ENCODE results near the gene NRARP.
A peak's percentile ranks its signal among the peaks of the same experiment; 100 is the strongest.

The NRARP gene

GRCh38 chr9:137255448-137256114 lies 46.5 kb downstream of the NRARP start:
- TF ChIP-seq CEBPB (IDR thresholded peaks at IDR 0.05) (no peak), NFIC (IDR thresholded peaks at IDR 0.05) (no peak), RAD21 (IDR thresholded peaks at IDR 0.05; ENCODE audit: low read depth) (no peak), YY1 (IDR thresholded peaks at IDR 0.05; ENCODE audit: low read depth) (0 out of 2 replicates have a peak, but pooled peaks have one; percentile 56), EGR1 (IDR thresholded peaks at IDR 0.05) (no peak), TCF12 (IDR thresholded peaks at IDR 0.05; ENCODE audit: low read depth) (0 out of 2 replicates have a peak, but pooled peaks have one; percentile 13), USF1 (IDR thresholded peaks at IDR 0.05) (no peak)
- TF ChIP-seq, protein P1, sequence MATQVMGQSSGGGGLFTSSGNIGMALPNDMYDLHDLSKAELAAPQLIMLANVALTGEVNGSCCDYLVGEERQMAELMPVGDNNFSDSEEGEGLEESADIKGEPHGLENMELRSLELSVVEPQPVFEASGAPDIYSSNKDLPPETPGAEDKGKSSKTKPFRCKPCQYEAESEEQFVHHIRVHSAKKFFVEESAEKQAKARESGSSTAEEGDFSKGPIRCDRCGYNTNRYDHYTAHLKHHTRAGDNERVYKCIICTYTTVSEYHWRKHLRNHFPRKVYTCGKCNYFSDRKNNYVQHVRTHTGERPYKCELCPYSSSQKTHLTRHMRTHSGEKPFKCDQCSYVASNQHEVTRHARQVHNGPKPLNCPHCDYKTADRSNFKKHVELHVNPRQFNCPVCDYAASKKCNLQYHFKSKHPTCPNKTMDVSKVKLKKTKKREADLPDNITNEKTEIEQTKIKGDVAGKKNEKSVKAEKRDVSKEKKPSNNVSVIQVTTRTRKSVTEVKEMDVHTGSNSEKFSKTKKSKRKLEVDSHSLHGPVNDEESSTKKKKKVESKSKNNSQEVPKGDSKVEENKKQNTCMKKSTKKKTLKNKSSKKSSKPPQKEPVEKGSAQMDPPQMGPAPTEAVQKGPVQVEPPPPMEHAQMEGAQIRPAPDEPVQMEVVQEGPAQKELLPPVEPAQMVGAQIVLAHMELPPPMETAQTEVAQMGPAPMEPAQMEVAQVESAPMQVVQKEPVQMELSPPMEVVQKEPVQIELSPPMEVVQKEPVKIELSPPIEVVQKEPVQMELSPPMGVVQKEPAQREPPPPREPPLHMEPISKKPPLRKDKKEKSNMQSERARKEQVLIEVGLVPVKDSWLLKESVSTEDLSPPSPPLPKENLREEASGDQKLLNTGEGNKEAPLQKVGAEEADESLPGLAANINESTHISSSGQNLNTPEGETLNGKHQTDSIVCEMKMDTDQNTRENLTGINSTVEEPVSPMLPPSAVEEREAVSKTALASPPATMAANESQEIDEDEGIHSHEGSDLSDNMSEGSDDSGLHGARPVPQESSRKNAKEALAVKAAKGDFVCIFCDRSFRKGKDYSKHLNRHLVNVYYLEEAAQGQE (IDR thresholded peaks at IDR 0.05; ENCODE audit: low read depth): no peak
- TF ChIP-seq, protein P2, sequence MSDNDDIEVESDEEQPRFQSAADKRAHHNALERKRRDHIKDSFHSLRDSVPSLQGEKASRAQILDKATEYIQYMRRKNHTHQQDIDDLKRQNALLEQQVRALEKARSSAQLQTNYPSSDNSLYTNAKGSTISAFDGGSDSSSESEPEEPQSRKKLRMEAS (IDR thresholded peaks at IDR 0.05): 0 out of 2 replicates have a peak, but pooled peaks have one; percentile 21

GRCh38 chr9:137254624-137255447 lies 47.2 kb downstream of the NRARP start, which contains the start of gene NELFB:
TSS of gene NELFB (plus strand) at chr9:137255327.
- no peak for TF ChIP-seq TCF12 (IDR thresholded peaks at IDR 0.05; ENCODE audit: low read depth)
- no peak for TF ChIP-seq RAD21 (IDR thresholded peaks at IDR 0.05; ENCODE audit: low read depth)
- TF ChIP-seq TEAD4 (IDR thresholded peaks at IDR 0.05): peak; percentile 16; the same call in 1 of the 2 replicates
- TF ChIP-seq NFIC (IDR thresholded peaks at IDR 0.05): no peak
- no peak; the same call in 1 of the 2 replicates for TF ChIP-seq EGR1 (IDR thresholded peaks at IDR 0.05)
- TF ChIP-seq, protein P2 (IDR thresholded peaks at IDR 0.05): peak; percentile 60; the same call in 1 of the 2 replicates
- TF ChIP-seq TAF1 (IDR thresholded peaks at IDR 0.05; ENCODE audit: low read depth): no peak; the same call in 1 of the 2 replicates
- TF ChIP-seq, protein P1 (IDR thresholded peaks at IDR 0.05; ENCODE audit: low read depth): no peak
- TF ChIP-seq YY1 (IDR thresholded peaks at IDR 0.05; ENCODE audit: low read depth): no peak; the same call in 1 of the 2 replicates
- peak; percentile 71; the same call in 1 of the 2 replicates for TF ChIP-seq ZBTB7A (IDR thresholded peaks at IDR 0.05; ENCODE audit: low read depth)
- TF ChIP-seq USF1 (IDR thresholded peaks at IDR 0.05): peak; percentile 32; the same call in 1 of the 2 replicates

DNA sequence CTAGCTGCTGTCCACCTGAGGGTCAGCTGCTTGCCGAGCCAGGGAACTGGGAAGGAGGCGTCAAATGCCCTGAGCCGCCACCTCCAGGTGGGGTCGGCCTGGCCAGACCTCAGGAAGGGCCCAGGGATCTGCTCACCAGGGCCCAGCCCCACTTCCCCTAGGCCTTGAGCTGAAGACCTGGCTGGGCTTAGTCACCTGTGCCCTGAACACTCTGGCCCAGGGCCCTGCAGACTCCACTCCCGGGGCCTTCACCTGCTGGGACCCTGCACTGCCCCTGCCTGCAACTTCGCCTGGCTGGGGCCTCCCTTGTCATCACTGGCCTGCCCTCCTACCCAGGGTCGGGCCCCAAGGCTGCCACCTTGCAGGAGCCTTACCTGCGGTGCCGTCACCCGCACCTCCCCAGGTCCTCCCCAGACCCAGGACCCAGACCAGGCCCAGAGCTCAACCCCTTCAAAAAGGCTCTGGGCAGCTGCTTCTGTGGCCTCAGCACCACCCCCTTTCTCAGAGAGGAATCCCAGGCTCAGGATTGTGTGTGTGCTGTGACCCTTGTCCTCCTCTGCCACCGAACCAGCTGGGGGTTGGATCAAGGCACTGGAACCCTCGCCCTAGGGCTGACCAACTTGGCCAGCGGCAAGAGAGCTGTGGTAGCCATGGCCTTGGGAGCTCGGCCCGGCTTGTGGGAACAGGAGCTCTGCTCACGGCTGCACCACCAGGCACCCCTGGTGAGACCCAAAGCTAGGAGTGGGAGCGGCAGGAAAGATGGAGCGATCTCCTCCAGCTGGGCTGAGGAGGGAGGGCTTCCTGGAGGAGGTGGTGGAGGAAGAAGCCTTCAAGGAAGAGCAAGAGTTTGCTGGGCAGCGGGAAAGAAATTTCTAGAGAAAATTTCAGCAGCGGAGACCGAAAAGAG lies 48.1 kb downstream of the NRARP start:
- TF ChIP-seq FOXM1 (IDR thresholded peaks at IDR 0.05; ENCODE audit: borderline replicate concordance, low read depth): no peak
- peak; percentile 5; the same call in 1 of the 2 replicates for TF ChIP-seq YY1 (IDR thresholded peaks at IDR 0.05; ENCODE audit: low read depth)
- TF ChIP-seq, protein P2 (IDR thresholded peaks at IDR 0.05): peak; percentile 43

DNA sequence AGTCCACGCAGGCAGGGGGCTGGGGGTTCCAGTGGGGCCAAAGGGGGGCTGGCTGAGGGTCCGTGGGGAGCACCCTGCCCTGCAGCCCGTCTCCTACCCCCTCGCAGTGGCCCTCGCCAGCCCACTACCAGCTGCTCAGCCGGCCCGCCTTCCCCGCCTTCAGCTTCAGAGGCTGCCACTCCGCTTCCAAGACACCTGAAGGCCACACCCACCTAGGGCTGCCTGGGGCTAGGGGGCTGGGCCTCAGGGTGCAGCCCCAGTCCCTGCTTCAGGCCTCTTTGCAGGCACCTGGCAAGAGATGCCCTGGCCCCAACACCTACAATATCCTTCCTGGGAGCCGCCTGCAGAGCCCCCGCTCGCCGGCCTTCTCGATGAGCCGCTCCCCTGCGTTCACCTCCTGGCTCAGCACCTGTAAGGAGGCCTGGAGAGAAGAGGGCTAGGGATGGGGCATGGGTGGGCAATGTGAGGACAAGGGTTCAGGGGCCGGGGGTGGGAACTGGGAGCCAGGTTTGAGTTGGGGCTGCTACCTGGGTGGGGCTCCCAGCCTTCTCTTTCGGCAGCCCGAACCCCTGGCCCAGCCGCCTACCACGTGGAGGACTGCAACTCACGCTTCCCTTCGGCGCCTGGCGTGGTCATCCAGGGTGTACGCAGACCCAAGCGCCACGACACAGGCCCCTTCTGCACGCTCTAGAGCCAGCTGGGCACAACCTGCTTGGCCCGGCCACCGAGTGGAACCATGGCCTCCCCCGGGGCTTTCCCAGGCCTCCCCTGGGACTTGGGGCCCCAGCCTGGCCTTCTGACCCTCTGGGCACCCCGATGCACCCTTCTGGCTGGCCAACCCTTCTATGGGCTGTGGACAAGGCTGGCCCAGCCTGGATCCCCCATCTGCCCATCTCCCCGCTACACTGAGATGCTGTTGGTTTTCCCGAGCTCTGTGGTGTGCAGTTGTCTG lies 49.2 kb downstream of the NRARP start:
- TF ChIP-seq RAD21 (IDR thresholded peaks at IDR 0.05; ENCODE audit: low read depth): no peak
- TF ChIP-seq ZBTB7A (IDR thresholded peaks at IDR 0.05; ENCODE audit: low read depth): peak; percentile 43; the same call in 1 of the 2 replicates
- TF ChIP-seq, protein P2 (IDR thresholded peaks at IDR 0.05): peak; percentile 48; the same call in 1 of the 2 replicates
